Activated CD4-positive, alpha-beta memory T cell treated with anti-CD3 and anti-CD28 coated beads for 36 hours (primary cell): ENCODE data around the gene ZNF385C. TPM values are rescaled to one million over a fixed set of nuclear protein-coding genes. Genes with fewer than 3 reads are reported as not detected.
A peak's percentile ranks its signal among the peaks of the same experiment; 100 is the strongest.
"Not testable (repeated sequence)": the region's sequence is repeated elsewhere in the genome, so short reads cannot be mapped to it uniquely, and the experiment has no call there.

Source experiments
- CTCF ChIA-PET: fragments of 350-600 bp; sonication (Branson Sonifier 250); formaldehyde crosslinking; loops from one replicate; lab custom pipeline; 2021; ENCODE audit warnings: antibody characterized with exemption, inconsistent platforms; lab: Charles Lee
- POLR2A ChIA-PET: fragments of 350-600 bp; sonication (Branson Sonifier 250); formaldehyde crosslinking; loops from one replicate; lab custom pipeline; 2021; ENCODE audit warnings: antibody characterized with exemption; lab: Charles Lee
- DNase-seq: peaks from one replicate; pipeline ENCODE4 v3.0.0-alpha.2; 2020
- H3K27ac Mint-ChIP-seq: one replicate; pipeline ENCODE4 v1.8.0; 2021; ENCODE audit warnings: mixed read lengths
- H3K27me3 Mint-ChIP-seq: one replicate; pipeline ENCODE4 v1.8.0; 2021; ENCODE audit warnings: mixed read lengths
- H3K36me3 Mint-ChIP-seq: one replicate; pipeline ENCODE4 v1.8.0; 2021; ENCODE audit warnings: mixed read lengths
- H3K4me1 Mint-ChIP-seq: one replicate; pipeline ENCODE4 v1.8.0; 2021; ENCODE audit warnings: low read depth, mixed read lengths
- H3K4me3 Mint-ChIP-seq: one replicate; pipeline ENCODE4 v1.8.0; 2021; ENCODE audit warnings: mild to moderate bottlenecking, mixed read lengths
- H3K9me3 Mint-ChIP-seq: one replicate; pipeline ENCODE4 v1.8.0; 2021; ENCODE audit warnings: mixed read lengths
- intact Hi-C: fragments of 100-400 bp; cut with micrococcal nuclease; formaldehyde crosslinking; loops from one replicate; pipeline ENCODE4 v1.15.1; 2023
- total RNA-seq, 2 experiments: library from RNA; stranded (reverse); gene quantifications; one replicate each; pipeline ENCODE4 v1.2.3, GENCODE V29; 2021

Gene ZNF385C
- total RNA-seq, 2 experiments from 2014 or later, result 0.10 TPM; not detected in 1

- Mint-ChIP-seq H3K27me3 (no peaks in the 10 kb centered on the region), H3K4me3 (no peak overlapping the region), H3K9me3 (no peaks in the 10 kb centered on the region), H3K4me1 (peaks cover 14% of the 10 kb centered on the region), H3K27ac (no peak overlapping the region), H3K36me3 (peaks cover 8% of the 10 kb centered on the region)
- no peak for DNase-seq
- POLR2A ChIA-PET, result interaction anchor here (1.0 to 1.7 kb wide), 5 partner anchors 8 to 88 kb away, joined by 3 to 4 read pairs (median 3); partner anchors contain the start of genes DHX58 and DNAJC7
- intact Hi-C loops, result loop anchor here (1.0 to 5.0 kb wide), 3 partner anchors 41 to 90 kb away; no protein-coding TSS in a partner anchor
- CTCF ChIA-PET, result interaction anchor here (1.0 to 13.7 kb wide), 14 partner anchors 10 to 155 kb away, joined by 3 to 211 read pairs (median 6); partner anchors contain the start of genes C17orf113, DHX58, DNAJC7 and KAT2A
Measured at GRCh38 chr17:42025936-42026335, 72.3 kb downstream of the ZNF385C start.

GRCh38 chr17:42025191-42025579 is 73.1 kb downstream of the ZNF385C start:
- H3K4me3 Mint-ChIP-seq, result no peak overlapping the region
- H3K27me3 Mint-ChIP-seq, result no peaks in the 10 kb centered on the region
- CTCF ChIA-PET, result interaction anchor here (0.6 to 13.7 kb wide), 20 partner anchors 9 to 156 kb away, joined by 3 to 211 read pairs (median 4); partner anchors contain the start of genes C17orf113, DHX58, DNAJC7 and KAT2A
- intact Hi-C loops, result loop anchor here (1.0 to 5.0 kb wide), 3 partner anchors 42 to 91 kb away; no protein-coding TSS in a partner anchor
- peaks cover 19% of the 10 kb centered on the region for H3K4me1 Mint-ChIP-seq
- POLR2A ChIA-PET, result interaction anchor here (1.2 to 1.7 kb wide), 3 partner anchors 74 to 89 kb away, joined by 3 to 4 read pairs (median 3); partner anchors contain the start of gene DHX58
- no peak for DNase-seq
- H3K27ac Mint-ChIP-seq, result no peak overlapping the region
- peaks cover 8% of the 10 kb centered on the region for H3K36me3 Mint-ChIP-seq
- no peaks in the 10 kb centered on the region for H3K9me3 Mint-ChIP-seq

GRCh38 chr17:42023524-42024349 is 74.5 kb downstream of the ZNF385C start:
- peaks cover 8% of the 10 kb centered on the region for H3K36me3 Mint-ChIP-seq
- no peak overlapping the region for H3K4me3 Mint-ChIP-seq
- DNase-seq, result no peak
- intact Hi-C loops, result no loop called here
- H3K4me1 Mint-ChIP-seq, result peaks cover 27% of the 10 kb centered on the region
- POLR2A ChIA-PET, result interaction anchor here (0.5 to 1.1 kb wide), 4 partner anchors 11 to 1955 kb away, joined by 3 to 4 read pairs (median 3); partner anchors contain the start of gene DHX58
- H3K9me3 Mint-ChIP-seq, result no peaks in the 10 kb centered on the region
- no peaks in the 10 kb centered on the region for H3K27me3 Mint-ChIP-seq
- no peak overlapping the region for H3K27ac Mint-ChIP-seq
- CTCF ChIA-PET, result interaction anchor here (0.6 to 13.7 kb wide), 14 partner anchors 11 to 512 kb away, joined by 3 to 211 read pairs (median 3); partner anchors contain the start of genes C17orf113, DHX58, KAT2A and NAGLU

- peaks cover 40% of the 10 kb centered on the region for H3K4me1 Mint-ChIP-seq
- H3K27me3 Mint-ChIP-seq, H3K9me3 Mint-ChIP-seq, DNase-seq, intact Hi-C loops, H3K27ac Mint-ChIP-seq: not testable (repeated sequence)
- POLR2A ChIA-PET, result interaction anchor here (0.6 to 3.5 kb wide), 6 partner anchors 25 to 399 kb away, joined by 3 to 13 read pairs (median 3); partner anchors contain the start of gene KAT2A
- CTCF ChIA-PET, result interaction anchor here (0.9 to 13.7 kb wide), 16 partner anchors 11 to 353 kb away, joined by 3 to 211 read pairs (median 4); partner anchors contain the start of genes DHX58, KAT2A, ODAD4 and ZNF385C
- peaks cover 17% of the 10 kb centered on the region for H3K36me3 Mint-ChIP-seq
- peak overlapping the region; percentile 82 for H3K4me3 Mint-ChIP-seq
Measured at GRCh38 chr17:42020845-42021244, 77.4 kb downstream of the ZNF385C start.

- POLR2A ChIA-PET, result interaction anchor here (0.6 to 3.5 kb wide), 5 partner anchors 16 to 101 kb away, joined by 3 to 13 read pairs (median 3); partner anchors contain the start of gene KAT2A
- Mint-ChIP-seq H3K36me3 (peaks cover 22% of the 10 kb centered on the region), H3K27me3 (no peaks in the 10 kb centered on the region), H3K9me3 (no peaks in the 10 kb centered on the region), H3K27ac (peak within 1 kb of the TSS; percentile 38), H3K4me3 (peak within 1 kb of the TSS; percentile 96), H3K4me1 (peaks cover 47% of the 10 kb centered on the region)
- CTCF ChIA-PET, result interaction anchor here (0.6 to 13.7 kb wide), 24 partner anchors 10 to 293 kb away, joined by 3 to 211 read pairs (median 4); partner anchors contain the start of genes ACLY, CNP, DHX58 and KAT2A
- DNase-seq, result peak; percentile 97
- intact Hi-C loops, result loop anchor here (2.0 to 10.0 kb wide), 3 partner anchors 93 to 165 kb away; partner anchors contain the start of genes DHX58, HCRT, KCNH4 and KLHL11
Measured at GRCh38 chr17:42019509-42020404, 78.5 kb downstream of the ZNF385C start, which contains the start of gene NKIRAS2. NKIRAS2 (plus strand) TSS chr17:42020090; CDS start chr17:42021578, 1,488 bp downstream.

GRCh38 chr17:42018988-42019387 is 79.3 kb downstream of the ZNF385C start:
- intact Hi-C loops, result loop anchor here (2.0 to 10.0 kb wide), 3 partner anchors 94 to 166 kb away; partner anchors contain the start of genes DHX58, HCRT, KCNH4 and KLHL11

GRCh38 chr17:42018339-42018738 is 79.9 kb downstream of the ZNF385C start:
- Mint-ChIP-seq H3K9me3 (no peaks in the 10 kb centered on the region), H3K27ac (peak overlapping the region; percentile 92), H3K36me3 (peaks cover 20% of the 10 kb centered on the region), H3K27me3 (no peaks in the 10 kb centered on the region), H3K4me1 (peaks cover 48% of the 10 kb centered on the region), H3K4me3 (peak overlapping the region; percentile 96)
- ChIA-PET CTCF (interaction anchor here (0.6 to 13.7 kb wide), 8 partner anchors 7 to 780 kb away, joined by 3 to 211 read pairs (median 8); partner anchors contain the start of genes CNP, COA3, DHX58 and KAT2A), POLR2A (interaction anchor here (1.0 to 3.5 kb wide), 12 partner anchors 8 to 330 kb away, joined by 3 to 33 read pairs (median 4); partner anchors contain the start of genes ACLY, CNP, DHX58 and EIF1)
- no peak for DNase-seq
- intact Hi-C loops, result loop anchor here (2.0 to 10.0 kb wide), 3 partner anchors 94 to 166 kb away; partner anchors contain the start of genes DHX58, HCRT, KCNH4 and KLHL11

More at GRCh38 chr17:42018988-42019387, 79.3 kb downstream of the ZNF385C start:
- Mint-ChIP-seq H3K27me3 (no peaks in the 10 kb centered on the region), H3K4me3 (peak overlapping the region; percentile 96), H3K9me3 (no peaks in the 10 kb centered on the region), H3K36me3 (peaks cover 20% of the 10 kb centered on the region), H3K27ac (no peak overlapping the region), H3K4me1 (peaks cover 44% of the 10 kb centered on the region)
- DNase-seq, result no peak
- ChIA-PET POLR2A (interaction anchor here (1.1 to 3.5 kb wide), 5 partner anchors 7 to 101 kb away, joined by 3 to 33 read pairs (median 8); partner anchors contain the start of genes CNP, KAT2A and ODAD4), CTCF (interaction anchor here (0.6 to 13.7 kb wide), 11 partner anchors 12 to 779 kb away, joined by 3 to 211 read pairs (median 5); partner anchors contain the start of genes CNP, COA3, DHX58 and KAT2A)

- Mint-ChIP-seq H3K36me3 (peaks cover 20% of the 10 kb centered on the region), H3K9me3 (no peaks in the 10 kb centered on the region), H3K4me1 (peaks cover 51% of the 10 kb centered on the region), H3K27me3 (no peaks in the 10 kb centered on the region), H3K27ac (peak overlapping the region; percentile 92), H3K4me3 (peak overlapping the region; percentile 96)
- DNase-seq, result peak; percentile 58
- ChIA-PET CTCF (interaction anchor here (0.9 to 13.7 kb wide), 9 partner anchors 8 to 591 kb away, joined by 3 to 211 read pairs (median 6); partner anchors contain the start of genes C17orf113, CNP, DHX58 and KAT2A), POLR2A (interaction anchor here (0.6 to 3.5 kb wide), 16 partner anchors 9 to 329 kb away, joined by 3 to 33 read pairs (median 4); partner anchors contain the start of genes ACLY, CNP, DHX58 and EIF1)
- intact Hi-C loops, result loop anchor here (2.0 to 10.0 kb wide), 4 partner anchors 51 to 167 kb away; partner anchors contain the start of genes CNP, DHX58, HCRT and KCNH4
Measured at GRCh38 chr17:42017866-42018200, 80.4 kb downstream of the ZNF385C start.

- H3K27ac Mint-ChIP-seq, result peak within 1 kb of the TSS; percentile 98
- peaks cover 19% of the 10 kb centered on the region for H3K36me3 Mint-ChIP-seq
- no peaks in the 10 kb centered on the region for H3K27me3 Mint-ChIP-seq
- H3K4me3 Mint-ChIP-seq, result peak within 1 kb of the TSS; percentile 96
- H3K9me3 Mint-ChIP-seq, result no peaks in the 10 kb centered on the region
- POLR2A ChIA-PET, result interaction anchor here (0.6 to 3.5 kb wide), 19 partner anchors 9 to 443 kb away, joined by 3 to 33 read pairs (median 3); partner anchors contain the start of genes ACLY, CNP, DHX58 and EIF1
- peak; percentile 93 for DNase-seq
- CTCF ChIA-PET, result interaction anchor here (0.9 to 13.7 kb wide), 8 partner anchors 9 to 592 kb away, joined by 3 to 211 read pairs (median 8); partner anchors contain the start of genes C17orf113, CNP, DHX58 and KAT2A
- intact Hi-C loops, result loop anchor here (2.0 to 10.0 kb wide), 3 partner anchors 50 to 168 kb away; partner anchors contain the start of genes CNP, HCRT, KCNH4 and KLHL11
- H3K4me1 Mint-ChIP-seq, result peaks cover 56% of the 10 kb centered on the region
Measured at GRCh38 chr17:42016941-42017865, 81.1 kb downstream of the ZNF385C start, which contains the start of gene DNAJC7. DNAJC7 (minus strand) TSS chr17:42017439; CDS start chr17:42017416, 23 bp downstream.
